ENCODE measurements around the gene PEAR1. TPM values are rescaled to one million over a fixed set of nuclear protein-coding genes. Genes with fewer than 3 reads are reported as not detected.

Gene PEAR1
- total RNA-seq, 1 donor from 2014 or later, result not detected

GRCh38 chr1:156905651-156906050, 12.1 kb downstream of the PEAR1 start:
- CTCF ChIA-PET, result no interaction called here
- H3K9me3 Mint-ChIP-seq, result no peaks in the 10 kb centered on the region
- H3K36me3 Mint-ChIP-seq (ENCODE audit: low read depth), result no peaks in the 10 kb centered on the region
- H3K4me1 Mint-ChIP-seq, result no peaks in the 10 kb centered on the region
- H3K27ac Mint-ChIP-seq, result no peak overlapping the region
- H3K4me3 Mint-ChIP-seq, result no peak overlapping the region
- DNase-seq (no peak), ATAC-seq (ENCODE audit: low read depth) (no peak)
- intact Hi-C loops (cut with micrococcal nuclease), result no loop called here
- POLR2A ChIA-PET, result no interaction called here
- H3K27me3 Mint-ChIP-seq, result peaks cover 25% of the 10 kb centered on the region
- no peak for TF ChIP-seq CTCF (IDR thresholded peaks at IDR 0.05)

GRCh38 chr1:156906206-156906906, 12.8 kb downstream of the PEAR1 start:
- no peak for DNase-seq
- peaks cover 22% of the 10 kb centered on the region for H3K27me3 Mint-ChIP-seq
- no peak for ATAC-seq (ENCODE audit: low read depth)
- ChIA-PET POLR2A (no interaction called here), CTCF (no interaction called here)
- no peak overlapping the region for H3K27ac Mint-ChIP-seq
- H3K9me3 Mint-ChIP-seq, result no peaks in the 10 kb centered on the region
- intact Hi-C loops (cut with micrococcal nuclease), result no loop called here
- no peak overlapping the region for H3K4me3 Mint-ChIP-seq
- H3K4me1 Mint-ChIP-seq, result no peaks in the 10 kb centered on the region
- no peaks in the 10 kb centered on the region for H3K36me3 Mint-ChIP-seq (ENCODE audit: low read depth)
- TF ChIP-seq CTCF (IDR thresholded peaks at IDR 0.05), result no peak

- POLR2A ChIA-PET, result no interaction called here
- no peaks in the 10 kb centered on the region for H3K36me3 Mint-ChIP-seq (ENCODE audit: low read depth)
- ATAC-seq (ENCODE audit: low read depth), result no peak
- H3K4me3 Mint-ChIP-seq, result no peak overlapping the region
- no peaks in the 10 kb centered on the region for H3K4me1 Mint-ChIP-seq
- H3K27ac Mint-ChIP-seq, result no peak overlapping the region
- TF ChIP-seq CTCF (IDR thresholded peaks at IDR 0.05), result no peak
- H3K9me3 Mint-ChIP-seq, result no peaks in the 10 kb centered on the region
- DNase-seq, result no peak
- intact Hi-C loops (cut with micrococcal nuclease), result no loop called here
- CTCF ChIA-PET, result no interaction called here
- H3K27me3 Mint-ChIP-seq, result peaks cover 19% of the 10 kb centered on the region
These were observed 15.0 kb downstream of the PEAR1 start for GRCh38 chr1:156908541-156908940.

- intact Hi-C loops (cut with micrococcal nuclease), result no loop called here
- H3K4me1 Mint-ChIP-seq, result no peaks in the 10 kb centered on the region
- ATAC-seq (ENCODE audit: low read depth) (no peak), DNase-seq (no peak)
- peaks cover 22% of the 10 kb centered on the region for H3K27me3 Mint-ChIP-seq
- H3K9me3 Mint-ChIP-seq, result no peaks in the 10 kb centered on the region
- no peak overlapping the region for H3K27ac Mint-ChIP-seq
- ChIA-PET POLR2A (no interaction called here), CTCF (interaction anchor here (0.9 to 1.3 kb wide), 2 partner anchors 19 to 112 kb away, joined by 3 to 4 read pairs; no protein-coding TSS in a partner anchor)
- no peak overlapping the region for H3K4me3 Mint-ChIP-seq
- H3K36me3 Mint-ChIP-seq (ENCODE audit: low read depth), result no peaks in the 10 kb centered on the region
- no peak for TF ChIP-seq CTCF (IDR thresholded peaks at IDR 0.05)
These were observed 15.4 kb downstream of the PEAR1 start for GRCh38 chr1:156908955-156909354.

GRCh38 chr1:156909671-156910070, 16.2 kb downstream of the PEAR1 start:
- Mint-ChIP-seq H3K36me3 (ENCODE audit: low read depth) (no peaks in the 10 kb centered on the region), H3K27me3 (peaks cover 28% of the 10 kb centered on the region), H3K27ac (no peak overlapping the region), H3K9me3 (no peaks in the 10 kb centered on the region), H3K4me1 (no peaks in the 10 kb centered on the region), H3K4me3 (no peak overlapping the region)
- POLR2A ChIA-PET, result no interaction called here
- ATAC-seq (ENCODE audit: low read depth) (no peak), DNase-seq (no peak)
- no peak for TF ChIP-seq CTCF (IDR thresholded peaks at IDR 0.05)
- CTCF ChIA-PET, result interaction anchor here (0.9 to 1.3 kb wide), 2 partner anchors 20 to 112 kb away, joined by 3 to 4 read pairs; no protein-coding TSS in a partner anchor
- intact Hi-C loops (cut with micrococcal nuclease), result loop anchor here (5.0 kb wide), 1 partner anchor 248 kb away; no protein-coding TSS in a partner anchor

All from activated B cell treated with CpG ODN at 0.5 μM for 24 hours (primary cell).